Osteoblast (primary cell): Measurements from ENCODE around the gene PAPOLG. TPM values are rescaled to one million over a fixed set of nuclear protein-coding genes. Genes with fewer than 3 reads are reported as not detected.
"Not testable (repeated sequence)": the region's sequence is repeated elsewhere in the genome, so short reads cannot be mapped to it uniquely, and the experiment has no call there.

Experiments
- DNase-seq: peaks from one replicate; pipeline ENCODE4 v3.0.0; 2011; ENCODE audit warnings: low spot score, mixed read lengths; ENCODE audit not compliant: insufficient read length; ENCODE audit errors: missing footprints
- H2AFZ ChIP-seq: 2 replicates; pipeline ENCODE4 v1.6.0; 2011; ENCODE audit warnings: mild to moderate bottlenecking, low read length
- H3K27ac ChIP-seq: 2 replicates; pipeline ENCODE4 v1.5.1; 2011; ENCODE audit warnings: mild to moderate bottlenecking, low read depth, low read length, moderate library complexity
- H3K27me3 ChIP-seq: 2 replicates; pipeline ENCODE4 v1.6.0; 2012; ENCODE audit warnings: mild to moderate bottlenecking, control low read depth, inconsistent platforms, low read length, moderate library complexity; ENCODE audit not compliant: insufficient read depth
- H3K36me3 ChIP-seq: 2 replicates; pipeline ENCODE4 v1.5.1; 2011; ENCODE audit warnings: mild to moderate bottlenecking, low read length, control low read depth, moderate library complexity; ENCODE audit not compliant: insufficient read depth
- H3K4me1 ChIP-seq: 2 replicates; pipeline ENCODE4 v1.5.1; 2011; ENCODE audit warnings: mild to moderate bottlenecking, low read length, control low read depth, moderate library complexity; ENCODE audit not compliant: insufficient read depth
- H3K4me2 ChIP-seq: 2 replicates; pipeline ENCODE4 v1.6.0; 2011; ENCODE audit warnings: mild to moderate bottlenecking, low read length; ENCODE audit not compliant: insufficient read depth
- H3K4me3 ChIP-seq: fragments of 200-600 bp; sonication (generic); 3 replicates; pipeline ENCODE4 v1.5.1; 2012; ENCODE audit warnings: mild to moderate bottlenecking, low read length, inconsistent platforms; ENCODE audit not compliant: insufficient read depth
- H3K79me2 ChIP-seq: 2 replicates; pipeline ENCODE4 v1.6.0; 2012; ENCODE audit warnings: mild to moderate bottlenecking, low read length, control low read depth, inconsistent platforms; ENCODE audit not compliant: insufficient read depth
- H3K9me3 ChIP-seq: 2 replicates; pipeline ENCODE4 v1.5.1; 2011; ENCODE audit warnings: low read depth, low read length, control low read depth
- H4K20me1 ChIP-seq: 2 replicates; pipeline ENCODE4 v1.6.0; 2012; ENCODE audit warnings: mild to moderate bottlenecking, low read length, control low read depth; ENCODE audit not compliant: insufficient read depth
- CTCF ChIP-seq: IDR thresholded peaks from 2 replicates; pipeline ENCODE4 v1.5.1; 2011; ENCODE audit warnings: mild to moderate bottlenecking, low read depth, low read length, moderate library complexity; ENCODE audit errors: extremely low read depth
- total RNA-seq: library from RNA; depleted of rRNA; stranded (reverse); fragments of >200 nt; gene quantifications from 2 replicates; pipeline ENCODE4 v1.2.3, GENCODE V29; 2012

PAPOLG gene
- total RNA-seq, 1 donor = 19.9 TPM

GRCh38 chr2:60808330-60808801 is 52.3 kb downstream of the PAPOLG start:
- peaks cover 9% of the 10 kb centered on the region for H3K4me1 ChIP-seq
- no peaks in the 10 kb centered on the region for H3K36me3 ChIP-seq
- no peaks in the 10 kb centered on the region for H3K9me3 ChIP-seq
- peaks cover 3% of the 10 kb centered on the region for H3K27me3 ChIP-seq
- no peak overlapping the region for H3K4me3 ChIP-seq
- H4K20me1 ChIP-seq = no peaks in the 10 kb centered on the region
- no peak overlapping the region for H3K27ac ChIP-seq
- no peak for TF ChIP-seq CTCF
- no peak for DNase-seq
- no peak overlapping the region for H3K4me2 ChIP-seq
- no peak overlapping the region for H2AFZ ChIP-seq
- H3K79me2 ChIP-seq = no peaks in the 10 kb centered on the region

- Histone ChIP-seq H3K9me3 (no peaks in the 10 kb centered on the region), H3K4me2 (no peak overlapping the region), H2AFZ (no peak overlapping the region), H3K36me3 (no peaks in the 10 kb centered on the region), H3K27me3 (peaks cover 15% of the 10 kb centered on the region), H4K20me1 (no peaks in the 10 kb centered on the region), H3K4me3 (no peak overlapping the region), H3K27ac (no peak overlapping the region), H3K79me2 (no peaks in the 10 kb centered on the region), H3K4me1 (peaks cover 3% of the 10 kb centered on the region)
- no peak for DNase-seq
- TF ChIP-seq CTCF = no peak
These were observed 55.7 kb downstream of the PAPOLG start for GRCh38 chr2:60811491-60812375.

- not testable (repeated sequence) for H3K4me3 ChIP-seq, H3K79me2 ChIP-seq, H3K9me3 ChIP-seq, H3K4me1 ChIP-seq, H3K4me2 ChIP-seq, H3K36me3 ChIP-seq, H4K20me1 ChIP-seq, H3K27ac ChIP-seq, H2AFZ ChIP-seq, DNase-seq
- H3K27me3 ChIP-seq = peaks cover 15% of the 10 kb centered on the region
These were observed 61.1 kb downstream of the PAPOLG start for GRCh38 chr2:60817191-60817590.

- Histone ChIP-seq H2AFZ (no peak overlapping the region), H3K27me3 (peaks cover 13% of the 10 kb centered on the region), H3K79me2 (no peaks in the 10 kb centered on the region), H3K27ac (no peak overlapping the region), H3K4me3 (no peak overlapping the region), H3K4me1 (no peaks in the 10 kb centered on the region), H3K9me3 (no peaks in the 10 kb centered on the region), H3K36me3 (no peaks in the 10 kb centered on the region), H3K4me2 (no peak overlapping the region), H4K20me1 (no peaks in the 10 kb centered on the region)
- peak; percentile 20 for TF ChIP-seq CTCF
- DNase-seq = no peak
These were observed 62.2 kb downstream of the PAPOLG start for GRCh38 chr2:60818272-60818671.
